ENCODE results near the gene MS4A4E. TPM values are rescaled to one million over a fixed set of nuclear protein-coding genes. Genes with fewer than 3 reads are reported as not detected.
"Not testable (repeated sequence)": the region's sequence is repeated elsewhere in the genome, so short reads cannot be mapped to it uniquely, and the experiment has no call there.

The MS4A4E gene
- total and polyA plus RNA-seq, 3 experiments from 2014 or later = not detected

- no peak for DNase-seq
- Histone ChIP-seq H3K27ac (ENCODE audit: low read depth, low read length) (no peak overlapping the region), H3K4me1 (ENCODE audit: insufficient read depth, low read length) (no peaks in the 10 kb centered on the region), H3K27me3 (ENCODE audit: insufficient read depth, low read length, poor library complexity, severe bottlenecking) (no peaks in the 10 kb centered on the region), H3K36me3 (ENCODE audit: insufficient read depth, low read length) (no peaks in the 10 kb centered on the region), H3K9me3 (ENCODE audit: low read length) (no peaks in the 10 kb centered on the region), H3K4me3 (ENCODE audit: low read length) (no peak overlapping the region)
- Mint-ChIP-seq H3K27ac (peak overlapping the region in 1 of 8 donors; percentile 36), H3K4me1 (no peaks in the 10 kb centered on the region), H3K9me3 (peaks cover 0 to 7% (median 1%) of the 10 kb centered on the region in 5 donors), H3K27me3 (peaks cover 10 to 16% of the 10 kb centered on the region in 2 donors), H3K36me3 (no peaks in the 10 kb centered on the region), H3K4me3 (no peak overlapping the region)
- CTCF ChIA-PET = no interaction called here
- POLR2A ChIA-PET = no interaction called here
Observed at GRCh38 chr11:60164550-60165075, 78.3 kb downstream of the MS4A4E start.

DNA sequence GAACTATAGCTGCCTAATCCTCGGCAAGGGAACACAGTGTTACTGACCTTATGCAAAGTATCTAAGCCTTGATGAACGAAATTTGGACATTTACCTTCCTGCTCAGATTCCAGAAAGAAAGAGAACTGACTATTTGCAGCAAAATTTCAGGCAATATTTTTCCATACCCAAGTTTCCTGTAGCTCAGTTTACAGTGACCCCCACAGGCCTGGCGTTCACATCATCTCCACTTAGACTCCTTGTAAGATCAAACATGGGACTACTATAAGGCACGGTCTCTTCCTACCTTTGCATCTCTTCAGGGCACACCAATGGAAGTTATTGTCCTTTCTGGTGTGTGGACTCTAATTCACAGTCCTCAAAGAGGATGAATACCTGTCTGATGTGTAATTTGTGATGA is 81.2 kb downstream of the MS4A4E start:
- Mint-ChIP-seq H3K27me3 (peaks cover 6 to 19% of the 10 kb centered on the region in 2 donors), H3K4me3 (no peak overlapping the region), H3K4me1 (no peaks in the 10 kb centered on the region), H3K27ac (no peak overlapping the region), H3K9me3 (no peaks in the 10 kb centered on the region), H3K36me3 (no peaks in the 10 kb centered on the region)
- no peak for DNase-seq
- Histone ChIP-seq H3K9me3 (ENCODE audit: low read length) (no peaks in the 10 kb centered on the region), H3K4me1 (ENCODE audit: insufficient read depth, low read length) (no peaks in the 10 kb centered on the region), H3K27ac (ENCODE audit: low read depth, low read length) (no peak overlapping the region), H3K36me3 (ENCODE audit: insufficient read depth, low read length) (no peaks in the 10 kb centered on the region), H3K27me3 (ENCODE audit: insufficient read depth, low read length, poor library complexity, severe bottlenecking) (no peaks in the 10 kb centered on the region), H3K4me3 (ENCODE audit: low read length) (no peak overlapping the region)
- CTCF ChIA-PET = no interaction called here
- POLR2A ChIA-PET = no interaction called here

- Mint-ChIP-seq H3K27ac (no peak overlapping the region), H3K36me3 (no peaks in the 10 kb centered on the region), H3K9me3 (peaks cover 0 to 2% (median 1%) of the 10 kb centered on the region in 5 donors), H3K4me3 (no peak overlapping the region), H3K27me3 (peaks cover 6 to 18% of the 10 kb centered on the region in 2 donors), H3K4me1 (peaks cover 0 to 1% (median 0%) of the 10 kb centered on the region in 3 donors)
- Histone ChIP-seq H3K4me1 (ENCODE audit: insufficient read depth, low read length) (no peaks in the 10 kb centered on the region), H3K27ac (ENCODE audit: low read depth, low read length) (no peak overlapping the region), H3K36me3 (ENCODE audit: insufficient read depth, low read length) (no peaks in the 10 kb centered on the region), H3K9me3 (ENCODE audit: low read length) (no peaks in the 10 kb centered on the region), H3K4me3 (ENCODE audit: low read length) (no peak overlapping the region), H3K27me3 (ENCODE audit: insufficient read depth, low read length, poor library complexity, severe bottlenecking) (no peaks in the 10 kb centered on the region)
- CTCF ChIA-PET = no interaction called here
- no peak for DNase-seq
- POLR2A ChIA-PET = no interaction called here
Observed at GRCh38 chr11:60161107-60161506, 81.8 kb downstream of the MS4A4E start.

- Histone ChIP-seq H3K27ac (ENCODE audit: low read depth, low read length) (no peak overlapping the region), H3K4me1 (ENCODE audit: insufficient read depth, low read length) (no peaks in the 10 kb centered on the region), H3K4me3 (ENCODE audit: low read length) (no peak overlapping the region), H3K27me3 (ENCODE audit: insufficient read depth, low read length, poor library complexity, severe bottlenecking) (no peaks in the 10 kb centered on the region), H3K9me3 (ENCODE audit: low read length) (no peaks in the 10 kb centered on the region), H3K36me3 (ENCODE audit: insufficient read depth, low read length) (no peaks in the 10 kb centered on the region)
- Mint-ChIP-seq H3K27me3 (peaks cover 6 to 18% of the 10 kb centered on the region in 2 donors), H3K9me3 (peaks cover 0 to 4% (median 2%) of the 10 kb centered on the region in 5 donors), H3K27ac (no peak overlapping the region), H3K4me3 (no peak overlapping the region), H3K4me1 (peaks cover 0 to 1% (median 0%) of the 10 kb centered on the region in 3 donors), H3K36me3 (no peaks in the 10 kb centered on the region)
- ChIA-PET POLR2A (no interaction called here), CTCF (no interaction called here)
- no peak for DNase-seq
Observed at GRCh38 chr11:60159868-60160267, 83.1 kb downstream of the MS4A4E start.

- Mint-ChIP-seq H3K4me1 (peaks cover 0 to 1% (median 0%) of the 10 kb centered on the region in 3 donors), H3K36me3 (no peaks in the 10 kb centered on the region), H3K4me3 (no peak overlapping the region), H3K27me3 (peaks cover 8 to 18% of the 10 kb centered on the region in 2 donors), H3K9me3 (peaks cover 0 to 4% (median 2%) of the 10 kb centered on the region in 5 donors), H3K27ac (no peak overlapping the region)
- no peaks in the 10 kb centered on the region for H3K27me3 ChIP-seq (ENCODE audit: insufficient read depth, low read length, poor library complexity, severe bottlenecking)
- no peaks in the 10 kb centered on the region for H3K36me3 ChIP-seq (ENCODE audit: insufficient read depth, low read length)
- no peak for DNase-seq
- CTCF ChIA-PET = no interaction called here
- H3K9me3 ChIP-seq (ENCODE audit: low read length) = no peaks in the 10 kb centered on the region
- H3K4me3 ChIP-seq (ENCODE audit: low read length) = no peak overlapping the region
- no peak overlapping the region for H3K27ac ChIP-seq (ENCODE audit: low read depth, low read length)
- no peaks in the 10 kb centered on the region for H3K4me1 ChIP-seq (ENCODE audit: insufficient read depth, low read length)
- POLR2A ChIA-PET = no interaction called here
Observed at GRCh38 chr11:60159284-60159683, 83.7 kb downstream of the MS4A4E start.

- no peaks in the 10 kb centered on the region for H3K4me1 ChIP-seq (ENCODE audit: insufficient read depth, low read length)
- H3K9me3 Mint-ChIP-seq = peaks cover 0 to 4% (median 2%) of the 10 kb centered on the region in 5 donors
- DNase-seq = no peak
- no peaks in the 10 kb centered on the region for H3K36me3 ChIP-seq (ENCODE audit: insufficient read depth, low read length)
- H3K4me3 ChIP-seq (ENCODE audit: low read length) = no peak overlapping the region
- no peak overlapping the region for H3K27ac Mint-ChIP-seq
- peaks cover 0 to 1% (median 0%) of the 10 kb centered on the region in 3 donors for H3K4me1 Mint-ChIP-seq
- peaks cover 8 to 14% of the 10 kb centered on the region in 2 donors for H3K27me3 Mint-ChIP-seq
- H3K36me3 Mint-ChIP-seq = no peaks in the 10 kb centered on the region
- H3K27me3 ChIP-seq (ENCODE audit: insufficient read depth, low read length, poor library complexity, severe bottlenecking) = no peaks in the 10 kb centered on the region
- POLR2A ChIA-PET = no interaction called here
- no peak overlapping the region for H3K27ac ChIP-seq (ENCODE audit: low read depth, low read length)
- no peak overlapping the region for H3K4me3 Mint-ChIP-seq
- CTCF ChIA-PET = no interaction called here
- H3K9me3 ChIP-seq (ENCODE audit: low read length) = no peaks in the 10 kb centered on the region
Observed at GRCh38 chr11:60158636-60159035, 84.3 kb downstream of the MS4A4E start.

DNA sequence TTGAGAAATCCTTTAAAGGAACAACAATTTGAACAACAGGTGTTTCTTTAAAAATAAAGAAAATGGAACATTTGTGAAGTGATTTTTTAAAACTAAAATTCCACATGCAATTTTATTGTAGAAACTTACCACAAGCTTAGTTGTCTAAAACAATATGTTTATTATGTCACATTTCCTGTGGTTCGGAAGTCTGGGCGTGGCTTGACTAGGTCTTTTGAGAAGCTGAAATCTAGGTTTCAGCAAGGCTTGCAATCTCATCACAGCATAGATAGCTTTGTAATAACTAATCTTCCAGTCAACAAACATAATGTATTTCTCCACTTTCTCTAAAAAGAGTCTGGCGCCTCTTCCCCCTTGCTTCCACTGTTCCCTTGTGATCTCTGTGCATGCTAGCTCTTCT is 87.0 kb downstream of the MS4A4E start:
- Histone ChIP-seq H3K36me3 (ENCODE audit: insufficient read depth, low read length) (no peaks in the 10 kb centered on the region), H3K4me3 (ENCODE audit: low read length) (no peak overlapping the region), H3K9me3 (ENCODE audit: low read length) (no peaks in the 10 kb centered on the region), H3K27ac (ENCODE audit: low read depth, low read length) (no peak overlapping the region), H3K4me1 (ENCODE audit: insufficient read depth, low read length) (no peaks in the 10 kb centered on the region), H3K27me3 (ENCODE audit: insufficient read depth, low read length, poor library complexity, severe bottlenecking) (no peaks in the 10 kb centered on the region)
- H3K36me3 Mint-ChIP-seq = no peaks in the 10 kb centered on the region
- H3K4me3 Mint-ChIP-seq = no peak overlapping the region
- ChIA-PET POLR2A (no interaction called here), CTCF (no interaction called here)
- peaks cover 3 to 7% of the 10 kb centered on the region in 2 donors for H3K27me3 Mint-ChIP-seq
- H3K27ac Mint-ChIP-seq = no peak overlapping the region
- H3K4me1 Mint-ChIP-seq = peaks cover 0 to 1% (median 0%) of the 10 kb centered on the region in 3 donors
- no peak for DNase-seq
- H3K9me3 Mint-ChIP-seq = peaks cover 0 to 8% (median 4%) of the 10 kb centered on the region in 5 donors

DNA sequence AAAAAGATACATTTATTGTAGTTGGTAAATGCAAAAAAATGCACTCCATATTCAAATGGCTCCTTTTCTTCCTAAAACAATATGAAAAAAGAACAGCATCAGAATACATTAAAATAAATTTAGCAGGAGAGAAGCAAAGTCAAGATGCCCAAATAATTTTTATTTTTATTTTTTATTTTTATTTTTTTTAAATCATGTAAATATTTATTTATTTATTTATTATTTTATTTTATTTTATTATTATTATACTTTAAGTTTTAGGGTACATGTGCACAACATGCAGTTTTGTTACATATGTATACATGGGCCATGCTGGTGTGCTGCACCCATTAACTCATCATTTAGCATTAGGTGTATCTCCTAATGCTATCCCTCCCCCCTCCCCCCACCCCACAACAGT is 90.2 kb downstream of the MS4A4E start:
- POLR2A ChIA-PET; H3K4me3 ChIP-seq (ENCODE audit: low read length); H3K4me3 Mint-ChIP-seq; H3K27ac ChIP-seq (ENCODE audit: low read depth, low read length); H3K36me3 ChIP-seq (ENCODE audit: insufficient read depth, low read length); H3K9me3 Mint-ChIP-seq; DNase-seq; H3K4me1 ChIP-seq (ENCODE audit: insufficient read depth, low read length); H3K27ac Mint-ChIP-seq; H3K36me3 Mint-ChIP-seq; H3K4me1 Mint-ChIP-seq; H3K9me3 ChIP-seq (ENCODE audit: low read length); H3K27me3 ChIP-seq (ENCODE audit: insufficient read depth, low read length, poor library complexity, severe bottlenecking); H3K27me3 Mint-ChIP-seq; CTCF ChIA-PET: not testable (repeated sequence)

DNA sequence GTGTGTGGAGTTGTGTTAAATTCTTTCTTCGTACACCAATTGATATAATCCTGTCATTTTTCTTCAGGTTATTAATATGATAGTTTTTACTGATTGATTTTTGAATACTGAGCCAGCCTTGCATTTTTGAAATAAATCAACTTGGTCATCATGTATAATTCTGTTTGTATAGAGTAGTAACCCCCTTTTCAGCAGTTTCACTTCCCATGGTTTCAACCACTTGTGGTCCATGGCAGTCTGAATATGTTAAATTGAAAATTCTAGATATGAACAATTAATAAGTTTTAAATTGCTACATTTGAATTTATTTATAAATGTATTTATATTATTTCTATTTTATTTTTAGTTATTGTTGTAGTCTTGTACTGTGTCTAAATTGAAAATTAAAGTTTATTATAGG is 92.7 kb downstream of the MS4A4E start:
- Mint-ChIP-seq H3K27me3 (peaks cover 0 to 5% of the 10 kb centered on the region in 2 donors), H3K36me3 (no peaks in the 10 kb centered on the region), H3K4me3 (no peak overlapping the region), H3K27ac (no peak overlapping the region), H3K9me3 (peaks cover 0 to 7% (median 0%) of the 10 kb centered on the region in 5 donors), H3K4me1 (no peaks in the 10 kb centered on the region)
- no peak overlapping the region for H3K4me3 ChIP-seq (ENCODE audit: low read length)
- ChIA-PET CTCF (no interaction called here), POLR2A (no interaction called here)
- H3K27me3 ChIP-seq (ENCODE audit: insufficient read depth, low read length, poor library complexity, severe bottlenecking) = no peaks in the 10 kb centered on the region
- no peaks in the 10 kb centered on the region for H3K36me3 ChIP-seq (ENCODE audit: insufficient read depth, low read length)
- DNase-seq = no peak
- no peaks in the 10 kb centered on the region for H3K4me1 ChIP-seq (ENCODE audit: insufficient read depth, low read length)
- no peaks in the 10 kb centered on the region for H3K9me3 ChIP-seq (ENCODE audit: low read length)
- no peak overlapping the region for H3K27ac ChIP-seq (ENCODE audit: low read depth, low read length)

All from CD8-positive, alpha-beta memory T cell (primary cell).